Upper lobe of right lung (tissue), 1 donor: ENCODE measurements around the gene KANSL2. TPM values are rescaled to one million over a fixed set of nuclear protein-coding genes. Genes with fewer than 3 reads are reported as not detected.
"Not testable (repeated sequence)": the region's sequence is repeated elsewhere in the genome, so short reads cannot be mapped to it uniquely, and the experiment has no call there.

ENCODE experiments used
- ATAC-seq: fragments of 200-7000 bp; cut with Tn5 transposase; one replicate; pipeline ENCODE4 v1.9.1; 2020; ENCODE audit warnings: mild to moderate bottlenecking, moderate library complexity
- DNase-seq: peaks from one replicate; pipeline ENCODE4 v3.0.0-alpha.2; 2020
- H3K27ac ChIP-seq: fragments of 200-600 bp; one replicate; pipeline ENCODE4 v1.8.0; 2022
- H3K27me3 ChIP-seq: fragments of 200-600 bp; one replicate; pipeline ENCODE4 v1.8.0; 2022; ENCODE audit warnings: mild to moderate bottlenecking
- H3K36me3 ChIP-seq: fragments of 200-600 bp; one replicate; pipeline ENCODE4 v1.8.0; 2022
- H3K4me1 ChIP-seq: fragments of 200-600 bp; one replicate; pipeline ENCODE4 v1.8.0; 2022
- H3K4me3 ChIP-seq: fragments of 200-600 bp; one replicate; pipeline ENCODE4 v1.8.0; 2022; ENCODE audit warnings: mild to moderate bottlenecking
- H3K9me3 ChIP-seq: fragments of 200-600 bp; one replicate; pipeline ENCODE4 v1.8.0; 2022
- intact Hi-C: fragments of 100-400 bp; cut with DNase I; formaldehyde crosslinking; loops from one replicate; pipeline ENCODE4 v1.11.0; 2022
- total RNA-seq: library from RNA; stranded (reverse); fragmentation: NEBNext Ultra II Directional; extraction: Animal tissue kit (Norgen Biotek cat#: 25700); gene quantifications from one replicate; pipeline ENCODE4 v1.2.1, GENCODE V29; 2021
- TF ChIP-seq, protein P1 (sequence below): fragments of 200-600 bp; IDR thresholded peaks from one replicate; pipeline ENCODE4 v1.8.0; 2022; ENCODE audit warnings: antibody characterized with exemption
- donor health status: DM: no; HTN: yes; CAD: no; lungs with severe emphysema.

KANSL2 gene
- total RNA-seq, 1 donor from 2014 or later = 24.7 TPM

DNA sequence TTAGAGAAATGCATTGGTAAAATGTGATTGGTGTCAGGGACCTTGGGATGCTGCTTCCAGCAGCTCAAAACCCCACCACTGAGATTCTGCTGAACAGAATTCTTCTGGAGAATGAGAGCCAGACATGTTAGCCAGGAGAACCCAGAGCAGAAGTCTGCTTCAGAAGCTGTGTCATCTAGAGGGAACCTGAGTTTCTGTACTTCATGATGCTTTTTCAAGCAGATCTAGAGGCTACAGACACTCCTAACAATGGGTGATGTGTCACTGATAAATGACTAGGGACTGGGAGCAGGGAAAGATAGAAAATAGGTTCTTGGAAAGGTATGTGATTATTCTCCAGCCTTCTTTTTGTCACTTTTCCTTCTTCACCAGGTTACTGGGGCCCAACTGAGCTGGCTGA, 41.6 kb downstream of the KANSL2 start:
- TF ChIP-seq, protein P1, sequence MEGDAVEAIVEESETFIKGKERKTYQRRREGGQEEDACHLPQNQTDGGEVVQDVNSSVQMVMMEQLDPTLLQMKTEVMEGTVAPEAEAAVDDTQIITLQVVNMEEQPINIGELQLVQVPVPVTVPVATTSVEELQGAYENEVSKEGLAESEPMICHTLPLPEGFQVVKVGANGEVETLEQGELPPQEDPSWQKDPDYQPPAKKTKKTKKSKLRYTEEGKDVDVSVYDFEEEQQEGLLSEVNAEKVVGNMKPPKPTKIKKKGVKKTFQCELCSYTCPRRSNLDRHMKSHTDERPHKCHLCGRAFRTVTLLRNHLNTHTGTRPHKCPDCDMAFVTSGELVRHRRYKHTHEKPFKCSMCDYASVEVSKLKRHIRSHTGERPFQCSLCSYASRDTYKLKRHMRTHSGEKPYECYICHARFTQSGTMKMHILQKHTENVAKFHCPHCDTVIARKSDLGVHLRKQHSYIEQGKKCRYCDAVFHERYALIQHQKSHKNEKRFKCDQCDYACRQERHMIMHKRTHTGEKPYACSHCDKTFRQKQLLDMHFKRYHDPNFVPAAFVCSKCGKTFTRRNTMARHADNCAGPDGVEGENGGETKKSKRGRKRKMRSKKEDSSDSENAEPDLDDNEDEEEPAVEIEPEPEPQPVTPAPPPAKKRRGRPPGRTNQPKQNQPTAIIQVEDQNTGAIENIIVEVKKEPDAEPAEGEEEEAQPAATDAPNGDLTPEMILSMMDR = no peak
- no peaks in the 10 kb centered on the region for H3K4me1 ChIP-seq
- no peaks in the 10 kb centered on the region for H3K9me3 ChIP-seq
- no peak overlapping the region for H3K27ac ChIP-seq
- ATAC-seq = no peak
- no peak overlapping the region for H3K4me3 ChIP-seq
- DNase-seq = no peak
- no peaks in the 10 kb centered on the region for H3K27me3 ChIP-seq
- peaks cover 4% of the 10 kb centered on the region for H3K36me3 ChIP-seq
- intact Hi-C loops = no loop called here

DNA sequence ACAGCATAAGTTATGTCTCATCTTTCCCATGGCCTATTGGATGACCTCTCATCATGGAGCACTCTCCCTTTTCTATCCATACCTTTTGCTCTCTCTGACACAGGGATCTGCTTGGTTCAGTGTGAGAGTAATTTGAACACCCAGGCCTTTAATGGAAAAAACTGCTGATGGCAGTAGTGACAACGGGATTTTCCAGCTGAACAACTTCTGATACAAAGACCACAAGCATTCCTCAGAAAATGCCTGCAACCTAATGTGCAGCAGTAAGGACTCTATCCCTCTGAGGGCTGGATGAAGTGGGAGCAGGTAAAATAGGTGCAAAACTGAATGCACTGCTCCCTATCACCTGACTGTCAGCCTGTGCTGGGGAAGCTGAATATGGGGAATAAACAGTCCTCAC, 51.0 kb downstream of the KANSL2 start:
- no peak for ATAC-seq
- H3K36me3 ChIP-seq = no peaks in the 10 kb centered on the region
- TF ChIP-seq, protein P1 = no peak
- H3K4me3 ChIP-seq = no peak overlapping the region
- H3K27ac ChIP-seq = no peak overlapping the region
- no peaks in the 10 kb centered on the region for H3K9me3 ChIP-seq
- H3K4me1 ChIP-seq = no peaks in the 10 kb centered on the region
- intact Hi-C loops = no loop called here
- peaks cover 6% of the 10 kb centered on the region for H3K27me3 ChIP-seq
- DNase-seq = no peak

DNA sequence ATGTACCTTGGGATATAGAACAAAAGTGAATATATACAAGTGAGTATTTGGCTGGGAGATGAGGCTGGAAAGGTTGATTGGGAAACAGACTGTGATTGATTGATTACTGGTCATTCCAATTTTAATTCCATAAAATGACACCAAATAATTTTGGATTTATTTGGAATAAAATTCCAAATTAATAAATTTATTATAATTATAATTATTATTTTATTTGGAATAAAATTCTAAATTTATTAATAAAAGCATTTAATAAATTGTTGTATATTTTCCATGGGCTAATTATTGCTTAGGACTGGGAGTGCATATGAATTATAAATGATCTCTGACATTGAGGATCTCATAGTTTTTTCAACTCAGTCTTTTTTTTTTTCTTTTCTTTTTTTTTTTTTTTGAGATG, 51.7 kb downstream of the KANSL2 start:
- Histone ChIP-seq H3K4me3 (no peak overlapping the region), H3K4me1 (no peaks in the 10 kb centered on the region), H3K9me3 (no peaks in the 10 kb centered on the region), H3K27ac (no peak overlapping the region), H3K36me3 (no peaks in the 10 kb centered on the region), H3K27me3 (peaks cover 6% of the 10 kb centered on the region)
- TF ChIP-seq, protein P1 = no peak
- no peak for ATAC-seq
- intact Hi-C loops = no loop called here
- DNase-seq = no peak

DNA sequence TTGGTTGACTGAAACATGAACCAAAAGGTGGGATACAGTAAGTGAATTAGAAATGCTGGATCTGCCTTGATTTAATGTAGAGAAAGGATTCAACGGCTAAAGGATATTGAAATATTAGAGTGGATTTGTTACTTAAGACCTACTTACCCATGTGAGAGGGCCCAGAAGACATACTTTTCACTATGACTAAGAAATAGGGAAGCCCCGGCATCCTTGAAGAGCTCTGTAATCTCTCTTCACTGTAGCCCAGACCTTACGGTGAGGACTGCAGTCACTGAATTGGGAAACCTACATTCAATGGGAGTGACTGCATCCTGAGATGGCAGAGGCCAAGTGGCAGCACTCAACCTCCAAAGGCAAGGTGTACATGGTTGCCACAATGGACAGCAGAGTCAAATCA, 52.5 kb downstream of the KANSL2 start:
- Histone ChIP-seq H3K4me3 (no peak overlapping the region), H3K9me3 (no peaks in the 10 kb centered on the region), H3K27ac (no peak overlapping the region), H3K36me3 (no peaks in the 10 kb centered on the region), H3K4me1 (no peaks in the 10 kb centered on the region), H3K27me3 (peaks cover 6% of the 10 kb centered on the region)
- ATAC-seq (no peak), DNase-seq (no peak)
- intact Hi-C loops = no loop called here
- TF ChIP-seq, protein P1 = no peak

DNA sequence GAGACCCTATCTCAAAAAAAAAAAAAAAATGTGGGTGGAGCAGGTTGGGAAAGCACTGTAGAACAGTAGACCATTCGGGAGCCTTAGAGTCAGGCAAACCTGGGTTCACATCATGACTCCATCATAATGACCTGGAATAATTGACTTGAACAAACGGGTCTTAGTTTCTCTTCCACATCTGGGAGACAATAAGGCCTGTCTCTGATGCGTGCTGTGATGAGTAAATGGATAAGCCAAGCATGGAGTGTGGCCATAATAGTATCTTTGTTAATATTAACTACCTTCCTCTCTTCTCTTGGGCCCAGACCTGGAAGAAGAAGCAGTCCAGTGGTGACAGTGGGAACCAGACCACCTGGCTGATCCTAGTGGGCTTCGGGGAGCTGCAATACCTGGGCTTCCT, 54.5 kb downstream of the KANSL2 start:
- Histone ChIP-seq H3K4me3 (no peak overlapping the region), H3K4me1 (no peaks in the 10 kb centered on the region), H3K9me3 (no peaks in the 10 kb centered on the region), H3K27ac (no peak overlapping the region), H3K36me3 (no peaks in the 10 kb centered on the region), H3K27me3 (peaks cover 6% of the 10 kb centered on the region)
- TF ChIP-seq, protein P1 = no peak
- intact Hi-C loops = no loop called here
- DNase-seq (no peak), ATAC-seq (no peak)

DNA sequence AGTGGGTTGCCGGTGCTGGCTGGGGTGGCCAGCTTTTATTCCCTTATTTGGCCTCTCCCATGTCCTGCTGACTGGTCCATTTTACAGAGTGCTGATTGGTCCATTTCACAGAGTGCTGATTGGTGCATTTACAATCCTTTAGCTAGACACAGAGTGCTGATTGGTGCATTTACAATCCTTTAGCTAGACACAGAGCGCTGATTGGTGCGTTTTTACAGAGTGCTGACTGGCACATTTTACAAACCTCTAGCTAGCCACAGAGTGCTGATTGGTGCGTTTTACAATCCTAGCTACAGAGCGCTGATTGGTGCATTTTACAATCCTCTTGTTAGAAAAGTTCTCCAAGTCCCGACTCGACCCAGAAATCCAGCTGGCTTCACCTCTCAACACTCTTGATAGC, 59.0 kb downstream of the KANSL2 start:
- H3K36me3 ChIP-seq, H3K4me1 ChIP-seq, intact Hi-C loops: not testable (repeated sequence)

More for the DNA sequence above, 59.0 kb downstream of the KANSL2 start:
- not testable (repeated sequence) for H3K27me3 ChIP-seq, H3K9me3 ChIP-seq, H3K4me3 ChIP-seq, ATAC-seq, H3K27ac ChIP-seq, DNase-seq
